HG02642 (cell line): ENCODE measurements around the gene FGF11.
"Not testable (repeated sequence)": the region's sequence is repeated elsewhere in the genome, so short reads cannot be mapped to it uniquely, and the experiment has no call there.

ENCODE experiments used
- ATAC-seq: cut with Tn5 transposase; IDR thresholded peaks from one replicate; pipeline ENCODE4 v1.9.1; 2021; ENCODE audit warnings: mild to moderate bottlenecking; ENCODE audit not compliant: unreplicated experiment, poor library complexity

FGF11 gene

GRCh38 chr17:7476951-7477350 is 37.6 kb downstream of the FGF11 start:
- ATAC-seq = no peak

- ATAC-seq = no peak
These were observed 38.3 kb downstream of the FGF11 start for GRCh38 chr17:7477392-7478275.

- no peak for ATAC-seq
These were observed 39.2 kb downstream of the FGF11 start for GRCh38 chr17:7478276-7479212.

DNA sequence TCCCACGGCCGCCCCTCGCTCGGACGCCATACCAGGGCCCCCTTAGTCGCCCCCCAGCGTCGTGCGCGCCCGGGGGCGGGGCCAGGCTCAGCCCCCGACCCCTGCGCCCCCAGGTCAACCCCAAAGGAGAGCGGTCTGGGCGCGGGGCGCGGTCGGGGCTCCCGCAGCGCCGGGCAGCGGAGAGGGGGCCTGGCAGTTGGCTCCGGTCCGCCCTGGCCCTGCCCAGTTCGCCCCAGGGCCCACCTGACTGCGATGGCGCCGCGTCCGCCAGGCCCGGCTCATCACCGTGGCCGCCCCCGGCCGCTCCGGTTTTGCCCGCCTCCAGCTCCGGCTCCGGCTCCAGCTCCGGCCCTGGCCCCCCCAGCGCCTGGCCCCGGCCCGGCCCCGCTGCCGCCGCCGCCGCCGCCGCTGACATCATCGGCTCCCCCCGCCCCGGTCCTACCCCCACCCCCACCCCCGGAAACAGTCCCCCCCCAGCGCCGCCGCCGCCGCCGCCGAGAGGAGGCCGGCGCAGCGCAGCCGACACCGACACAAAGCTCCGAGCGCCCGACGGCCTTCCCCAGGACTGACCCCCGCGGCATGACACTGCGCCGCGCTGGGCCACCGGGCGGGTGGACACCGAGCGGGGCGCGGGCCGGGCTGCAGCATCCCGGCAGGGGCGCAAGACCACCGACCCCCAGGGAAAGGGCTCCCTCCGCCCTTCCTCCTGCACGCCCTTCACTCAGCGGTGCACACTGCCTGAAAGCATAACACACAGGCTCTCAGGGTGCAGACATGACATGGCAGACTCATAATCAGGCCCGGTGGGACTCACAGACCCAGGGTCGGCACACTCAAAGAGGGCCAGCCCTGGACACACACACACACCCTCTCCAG is 40.1 kb downstream of the FGF11 start, which contains the start of gene ZBTB4:
TSS of gene ZBTB4 (minus strand) at position 419 of the 876 bp plus-strand sequence. CDS start 12,830 bp downstream, outside the sequence.
- ATAC-seq = no peak

DNA sequence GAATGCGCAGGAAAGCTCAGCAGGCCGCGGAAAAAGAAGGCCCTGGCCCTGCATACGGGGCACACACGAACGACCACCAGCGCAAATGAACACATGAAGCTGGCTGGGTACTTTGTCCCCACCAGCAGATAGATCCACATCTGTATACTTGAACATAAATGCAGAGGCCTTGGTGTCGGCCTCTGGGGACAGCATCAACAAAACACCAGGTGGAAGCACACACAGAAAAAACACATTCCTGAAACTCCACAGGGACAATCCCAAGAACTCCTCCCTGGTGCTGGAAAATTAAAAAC is 40.7 kb downstream of the FGF11 start:
- no peak for ATAC-seq

- not testable (repeated sequence) for ATAC-seq
These were observed 42.0 kb downstream of the FGF11 start, which contains the start of gene SLC35G6 for GRCh38 chr17:7481275-7481674. TSS of gene SLC35G6 (plus strand) at chr17:7481446. CDS start at chr17:7481517, 71 bp downstream.

DNA sequence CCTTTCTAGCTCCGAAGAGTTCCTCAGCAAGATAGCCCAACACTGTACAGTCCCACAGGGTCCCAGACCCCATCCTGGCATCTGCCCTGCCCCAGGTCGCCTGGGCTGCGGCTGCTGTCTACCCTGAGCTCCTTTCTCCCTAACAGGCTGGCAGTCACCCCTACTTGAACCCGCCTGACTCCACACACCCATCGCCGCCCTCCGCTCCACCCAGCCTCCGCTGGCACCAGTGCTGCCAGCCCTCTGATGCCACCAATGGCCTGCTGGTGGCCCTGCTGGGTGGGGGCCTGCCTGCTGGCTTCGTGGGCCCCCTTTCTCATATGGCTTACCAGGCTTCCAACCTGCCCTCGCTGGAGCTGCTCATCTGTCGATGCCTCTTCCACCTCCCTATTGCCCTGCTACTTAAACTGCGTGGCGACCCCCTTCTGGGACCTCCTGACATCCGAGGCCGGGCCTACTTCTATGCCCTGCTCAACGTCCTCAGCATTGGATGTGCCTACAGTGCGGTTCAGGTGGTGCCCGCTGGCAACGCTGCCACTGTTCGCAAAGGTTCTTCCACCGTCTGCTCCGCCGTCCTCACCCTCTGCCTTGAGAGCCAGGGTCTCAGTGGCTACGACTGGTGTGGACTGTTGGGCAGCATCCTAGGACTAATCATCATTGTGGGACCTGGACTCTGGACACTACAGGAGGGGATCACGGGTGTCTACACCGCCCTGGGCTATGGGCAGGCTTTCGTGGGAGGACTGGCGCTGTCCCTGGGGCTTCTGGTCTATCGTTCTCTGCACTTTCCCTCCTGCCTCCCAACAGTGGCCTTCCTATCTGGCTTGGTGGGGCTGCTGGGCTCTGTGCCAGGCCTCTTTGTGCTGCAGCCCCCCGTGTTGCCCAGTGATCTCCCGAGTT is 42.8 kb downstream of the FGF11 start:
- ATAC-seq = not testable (repeated sequence)

- ATAC-seq = not testable (repeated sequence)
These were observed 43.4 kb downstream of the FGF11 start for GRCh38 chr17:7482742-7483088.

DNA sequence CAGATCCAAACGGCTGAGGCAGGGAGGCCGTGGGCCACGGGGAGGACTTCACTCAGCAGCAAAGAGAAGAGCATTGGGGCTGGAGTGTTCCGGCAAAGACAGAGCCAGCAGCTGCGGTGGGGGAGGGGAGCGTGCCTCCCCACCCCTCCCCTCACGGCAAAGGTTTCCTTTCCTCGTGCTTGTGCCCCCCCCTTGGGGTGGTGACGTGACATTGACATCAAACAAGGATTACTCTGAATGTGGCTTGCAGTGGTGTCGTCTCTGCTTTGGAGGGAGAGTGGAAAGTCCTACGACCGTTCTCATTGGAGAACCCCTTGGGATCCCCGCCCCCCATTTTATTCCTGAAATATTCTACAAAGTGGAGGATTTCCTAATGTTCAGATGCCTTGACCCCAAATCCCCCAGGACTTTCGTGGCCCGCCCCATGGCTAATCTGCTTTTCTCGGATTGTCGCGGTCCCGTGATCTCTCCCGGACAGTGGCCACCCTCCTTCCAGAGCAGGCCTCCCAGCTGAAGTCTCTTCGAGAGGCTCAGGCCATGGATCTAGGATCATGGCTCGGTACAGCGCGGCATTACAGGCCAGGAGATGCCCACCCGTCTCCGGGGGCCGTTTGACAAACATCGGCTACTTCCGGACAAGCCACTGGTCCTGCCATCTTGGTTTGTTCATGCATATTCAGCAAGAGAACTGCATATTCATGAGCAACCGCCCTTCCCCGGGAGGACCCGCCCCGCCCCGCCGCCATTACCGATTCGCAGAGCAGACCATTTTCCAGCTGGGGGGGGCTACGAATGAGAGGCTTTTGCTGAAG is 44.1 kb downstream of the FGF11 start:
- peak; percentile 43 for ATAC-seq

DNA sequence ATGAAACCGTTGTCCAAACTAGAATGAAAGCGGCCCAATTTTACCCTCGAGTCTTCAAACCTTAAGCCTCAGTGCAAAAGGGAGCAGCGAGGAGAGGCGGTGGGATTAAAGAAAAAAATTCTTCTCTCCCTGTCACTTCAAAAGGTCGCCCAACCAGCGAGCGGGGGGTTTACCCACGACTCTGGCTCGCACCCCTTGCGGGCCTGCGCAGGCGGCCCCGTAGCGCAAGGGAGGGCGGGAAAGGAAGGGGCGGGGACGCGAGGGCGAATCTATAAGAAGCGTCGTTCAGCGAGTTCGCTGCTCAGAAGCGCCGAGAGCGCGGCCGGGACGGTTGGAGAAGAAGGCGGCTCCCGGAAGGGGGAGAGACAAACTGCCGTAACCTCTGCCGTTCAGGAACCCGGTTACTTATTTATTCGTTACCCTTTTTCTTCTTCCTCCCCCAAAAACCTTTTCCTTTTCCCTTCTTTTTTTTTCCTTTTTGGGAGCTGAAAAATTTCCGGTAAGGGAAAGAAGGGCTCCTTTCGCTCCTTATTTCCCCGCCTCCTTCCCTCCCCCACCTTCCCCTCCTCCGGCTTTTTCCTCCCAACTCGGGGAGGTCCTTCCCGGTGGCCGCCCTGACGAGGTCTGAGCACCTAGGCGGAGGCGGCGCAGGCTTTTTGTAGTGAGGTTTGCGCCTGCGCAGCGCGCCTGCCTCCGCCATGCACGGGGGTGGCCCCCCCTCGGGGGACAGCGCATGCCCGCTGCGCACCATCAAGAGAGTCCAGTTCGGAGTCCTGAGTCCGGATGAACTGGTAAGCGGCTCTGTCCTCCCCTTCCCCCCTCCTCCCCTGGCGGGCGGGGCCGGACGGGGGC is 45.0 kb downstream of the FGF11 start, which contains the start of gene POLR2A:
TSS of gene POLR2A (plus strand) at position 300 of the 852 bp plus-strand sequence.
- peak; percentile 68 for ATAC-seq

- ATAC-seq = no peak
These were observed 45.6 kb downstream of the FGF11 start for GRCh38 chr17:7484919-7485377.

GRCh38 chr17:7486181-7486580 is 46.9 kb downstream of the FGF11 start:
- no peak for ATAC-seq

DNA sequence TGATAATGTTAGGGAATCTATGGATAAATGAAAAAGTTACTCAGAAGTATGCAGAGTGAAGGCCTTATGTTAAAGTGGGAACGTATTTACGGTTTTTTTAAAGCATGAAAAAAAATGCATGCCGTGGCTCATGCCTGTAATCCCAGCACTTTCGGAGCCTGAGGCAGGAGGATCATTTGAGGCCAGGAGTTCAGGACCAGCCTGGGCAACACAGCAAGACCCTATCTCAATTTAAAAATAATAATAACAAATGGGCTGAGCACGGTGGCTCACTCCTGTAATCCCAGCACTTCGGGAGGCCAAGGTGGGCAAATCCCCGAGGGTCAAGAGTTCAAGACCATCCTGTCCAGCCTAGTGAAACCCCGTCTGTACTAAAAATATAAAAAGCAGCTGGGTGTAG is 50.8 kb downstream of the FGF11 start:
- ATAC-seq = no peak

- no peak for ATAC-seq
These were observed 52.3 kb downstream of the FGF11 start for GRCh38 chr17:7491583-7491982.

DNA sequence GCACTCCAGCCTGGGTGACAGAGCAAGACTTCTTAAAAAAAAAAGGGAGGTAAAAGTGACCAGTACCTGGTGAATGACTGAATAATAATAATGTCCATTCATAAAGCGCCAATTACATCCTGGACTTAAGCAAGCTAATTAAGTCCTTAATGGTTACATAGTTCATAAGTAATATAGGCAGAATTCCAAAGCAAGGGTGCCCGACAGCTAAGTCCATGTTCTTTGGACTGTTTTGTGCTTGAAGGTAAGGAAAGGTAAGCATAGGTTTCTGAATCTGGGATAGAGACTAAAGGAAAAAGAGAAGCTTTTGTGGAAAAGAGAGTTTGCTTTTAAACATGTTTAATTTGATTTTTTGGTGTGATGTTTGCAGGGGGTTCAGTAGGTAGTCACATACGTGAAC is 54.6 kb downstream of the FGF11 start:
- ATAC-seq = no peak
